ENCODE data around the gene CACNA1E. TPM values are rescaled to one million over a fixed set of nuclear protein-coding genes. Genes with fewer than 3 reads are reported as not detected.

CACNA1E gene
- total and polyA plus RNA-seq, 2 of the 4 experiments (the other 2 are of a cell fraction) = not detected

- Histone ChIP-seq H3K56ac (ENCODE audit: extremely low read depth, insufficient read depth, low read length) (no peak overlapping the region), H3K14ac (replicated peaks; ENCODE audit: low read depth, low read length) (no peak overlapping the region), H4K91ac (ENCODE audit: insufficient read depth, low read depth, low read length) (no peak overlapping the region), H3K9me1 (ENCODE audit: insufficient read depth, low read length) (no peaks in the 10 kb centered on the region), H2AK9ac (replicated peaks; ENCODE audit: low read depth, low read length, poor library complexity) (no peak overlapping the region), H4K5ac (ENCODE audit: low read depth, low read length) (no peak overlapping the region), H2BK15ac (ENCODE audit: low read depth, low read length) (no peak overlapping the region), H3K4me3 (ENCODE audit: insufficient read depth, low read depth, low read length) (no peak overlapping the region), H3K27ac (ENCODE audit: insufficient read depth, low read length) (no peak overlapping the region), H3K27me3 (ENCODE audit: control insufficient read depth, insufficient read depth, low read length) (no peaks in the 10 kb centered on the region), H3K18ac (ENCODE audit: low read depth, low read length) (no peak overlapping the region), H2BK5ac (ENCODE audit: low read depth, low read length, poor library complexity, severe bottlenecking) (no peak overlapping the region), H2AK5ac (ENCODE audit: low read depth, low read length) (no peak overlapping the region), H3K79me1 (ENCODE audit: low read depth in 1 of 2, low read length in 2 of 2) (no peaks in the 10 kb centered on the region), H3K4me1 (ENCODE audit: control insufficient read depth, insufficient read depth, low read length) (no peaks in the 10 kb centered on the region), H3K4ac (ENCODE audit: low read depth, low read length) (no peak overlapping the region), H4K8ac (ENCODE audit: low read depth in 2 of 2, low read length in 2 of 2) (no peak overlapping the region), H3K23ac (ENCODE audit: low read depth, low read length) (no peak overlapping the region), H3K4me2 (ENCODE audit: low read depth, low read length) (no peak overlapping the region), H3K9me3 (ENCODE audit: control insufficient read depth, insufficient read depth, low read length) (peaks cover 12% of the 10 kb centered on the region), H3K9ac (ENCODE audit: low read depth, low read length) (no peak overlapping the region), H4K20me1 (ENCODE audit: insufficient read depth, low read length) (no peaks in the 10 kb centered on the region), H3K36me3 (ENCODE audit: control insufficient read depth, insufficient read depth, low read length) (no peaks in the 10 kb centered on the region), H2AFZ (replicated peaks; ENCODE audit: low read length, poor library complexity) (no peak overlapping the region), H2BK120ac (ENCODE audit: low read depth, low read length) (no peak overlapping the region), H2BK20ac (ENCODE audit: low read depth, low read length) (no peak overlapping the region)
- ATAC-seq (ENCODE audit: low read depth) (no peak), DNase-seq (no peak)
- TF ChIP-seq FOS (IDR thresholded peaks at IDR 0.05; ENCODE audit: low read depth, low read length) = no peak
- no peak for TF ChIP-seq POLR2A (IDR thresholded peaks at IDR 0.05; ENCODE audit: low read depth, low read length)
- TF ChIP-seq USF2 (IDR thresholded peaks at IDR 0.05; ENCODE audit: low read depth, low read length) = no peak
- TF ChIP-seq RFX5 (IDR thresholded peaks at IDR 0.05; ENCODE audit: low read depth, low read length) = no peak
- no peak for TF ChIP-seq BHLHE40 (IDR thresholded peaks at IDR 0.05; ENCODE audit: low read depth, low read length)
- TF ChIP-seq MAFK (IDR thresholded peaks at IDR 0.05; ENCODE audit: low read depth, low read length) = no peak
- TF ChIP-seq RAD21 (IDR thresholded peaks at IDR 0.05; ENCODE audit: low read length) = no peak
- no peak for TF ChIP-seq MXI1 (IDR thresholded peaks at IDR 0.05; ENCODE audit: borderline replicate concordance, low read depth, low read length)
- ChIA-PET POLR2A (ENCODE audit: unreplicated experiment) (no interaction called here), CTCF (no interaction called here)
- no CpG with 5 or more reads among the region's 4 CpGs for whole genome bisulfite sequencing, 2 experiments (ENCODE audit: extremely low coverage in 2 of 2, insufficient read length in 1 of 2)
- dilution Hi-C loops (cut with HindIII; ENCODE audit: low sequenced_read_pairs, unreplicated experiment) (no loop called here), intact Hi-C loops (cut with micrococcal nuclease) (no loop called here), in situ Hi-C loops (cut with MboI; ENCODE audit: low sequenced_read_pairs) (no loop called here)
- BruUV-seq (replicated peaks) = no TSS peak
These were observed 285.6 kb downstream of the CACNA1E start for GRCh38 chr1:181768930-181769280.

Measured in IMR-90 (cell line).